B cell (primary cell): ENCODE results near the gene SLC19A1. TPM values are rescaled to one million over a fixed set of nuclear protein-coding genes. Genes with fewer than 3 reads are reported as not detected.

Source experiments
- ATAC-seq: fragments of 200-7000 bp; cut with Tn5 transposase; one replicate; pipeline ENCODE4 v1.10.0; 2021; ENCODE audit warnings: low read depth, mild to moderate bottlenecking, moderate number of reproducible peaks, moderate library complexity
- CTCF ChIA-PET: fragments of 350-600 bp; sonication (Branson Sonifier 250); formaldehyde crosslinking; loops from one replicate; lab custom pipeline; 2021; ENCODE audit warnings: antibody characterized with exemption, inconsistent platforms; lab: Charles Lee
- POLR2A ChIA-PET: fragments of 350-600 bp; sonication (Branson Sonifier 250); formaldehyde crosslinking; loops from one replicate; lab custom pipeline; 2021; ENCODE audit warnings: antibody characterized with exemption; lab: Charles Lee
- DNase-seq: peaks from one replicate; pipeline ENCODE4 v3.0.0; 2013
- H2AFZ ChIP-seq: 2 replicates; pipeline ENCODE4 v1.6.1; 2012; ENCODE audit warnings: mild to moderate bottlenecking, low read depth, low read length; ENCODE audit not compliant: insufficient read depth, poor library complexity, severe bottlenecking
- H3K27ac ChIP-seq, 2 donors: 1 replicate in 1 of 2; 2 replicates in 1 of 2; pipeline ENCODE4 v1.5.1; 2012 to 2013; ENCODE audit warnings: low read length in 2 of 2, mild to moderate bottlenecking in 2 of 2, moderate library complexity in 1 of 2
- H3K27me3 ChIP-seq, 4 experiments: fragments of 200-600 bp in 1 of 4; sonication (generic) in 1 of 4; replicated peaks in 1 of 4; 1 replicate in 2 of 4; 2 replicates in 2 of 4; pipeline versions ENCODE4 v1.6.1 to v1.7.0; 2013 to 2016; ENCODE audit warnings: low read length in 3 of 4, mild to moderate bottlenecking in 2 of 4, mixed read lengths in 1 of 4, moderate library complexity in 1 of 4; ENCODE audit not compliant: insufficient read depth in 4 of 4, control insufficient read depth in 3 of 4; ENCODE audit errors: control extremely low read depth in 1 of 4
- H3K36me3 ChIP-seq, 2 experiments: replicated peaks in 1 of 2; 1 replicate in 1 of 2; 2 replicates in 1 of 2; pipeline versions ENCODE4 v1.6.1 to v1.7.1; 2013; ENCODE audit warnings: low read length in 1 of 2; ENCODE audit not compliant: insufficient read depth in 2 of 2, control insufficient read depth in 1 of 2; ENCODE audit errors: control extremely low read depth in 1 of 2, extremely low read depth in 1 of 2
- H3K4me1 ChIP-seq, 2 donors: fragments of 200-600 bp in 1 of 2; sonication (generic) in 1 of 2; 1 replicate in 1 of 2; 2 replicates in 1 of 2; pipeline versions ENCODE4 v1.5.1 to v1.6.1; 2013 to 2017; ENCODE audit warnings: low read length in 2 of 2; ENCODE audit not compliant: control insufficient read depth in 2 of 2, insufficient read depth in 2 of 2
- H3K4me2 ChIP-seq: replicated peaks from 2 replicates; pipeline ENCODE3; 2012; ENCODE audit warnings: mild to moderate bottlenecking, low read depth, low read length; ENCODE audit not compliant: poor library complexity, severe bottlenecking
- H3K4me3 ChIP-seq, 5 experiments: fragments of 200-600 bp in 1 of 5; sonication (generic) in 1 of 5; 1 replicate in 3 of 5; 2 replicates in 2 of 5; pipeline versions ENCODE4 v1.5.1 to v1.7.0; 2011 to 2016; ENCODE audit warnings: low read length in 4 of 5, mild to moderate bottlenecking in 4 of 5, low read depth in 2 of 5, control low read depth in 1 of 5, moderate library complexity in 1 of 5; ENCODE audit not compliant: insufficient read depth in 1 of 5; ENCODE audit errors: control extremely low read depth in 1 of 5, extremely low read depth in 1 of 5
- H3K79me2 ChIP-seq: fragments of 200-600 bp; sonication (generic); one replicate; pipeline ENCODE4 v1.6.0; 2016; ENCODE audit warnings: low read length; ENCODE audit not compliant: control insufficient read depth, insufficient read depth
- H3K9ac ChIP-seq: fragments of 200-600 bp; sonication (generic); 2 replicates; pipeline ENCODE4 v1.6.1; 2017; ENCODE audit warnings: mild to moderate bottlenecking, low read length, moderate library complexity
- H3K9me3 ChIP-seq, 3 donors: one replicate each; pipeline versions ENCODE4 v1.6.1 to v1.7.1; 2013; ENCODE audit warnings: low read length in 2 of 3; ENCODE audit not compliant: control insufficient read depth in 2 of 3, insufficient read depth in 1 of 3; ENCODE audit errors: control extremely low read depth in 1 of 3
- H4K20me1 ChIP-seq: 2 replicates; pipeline ENCODE4 v1.6.0; 2012; ENCODE audit warnings: mild to moderate bottlenecking, low read length; ENCODE audit not compliant: insufficient read depth, control insufficient read depth, poor library complexity, severe bottlenecking
- H3K27ac Mint-ChIP-seq: one replicate; pipeline ENCODE4 v1.8.0; 2021; ENCODE audit warnings: mixed read lengths
- H3K27me3 Mint-ChIP-seq: one replicate; pipeline ENCODE4 v1.8.0; 2021; ENCODE audit warnings: mixed read lengths
- H3K4me1 Mint-ChIP-seq: one replicate; pipeline ENCODE4 v1.8.0; 2021; ENCODE audit warnings: mixed read lengths
- H3K4me3 Mint-ChIP-seq: one replicate; pipeline ENCODE4 v1.8.0; 2021; ENCODE audit warnings: mixed read lengths
- H3K9me3 Mint-ChIP-seq: one replicate; pipeline ENCODE4 v1.8.0; 2022; ENCODE audit warnings: mixed read lengths; ENCODE audit not compliant: insufficient read depth
- CTCF ChIP-seq: fragments of 200-600 bp; IDR thresholded peaks from one replicate; pipeline ENCODE4 v1.8.0; 2022; ENCODE audit warnings: antibody characterized with exemption, mild to moderate bottlenecking
- EZH2 ChIP-seq: IDR thresholded peaks from 2 replicates; pipeline ENCODE4 v1.6.1; 2012; ENCODE audit warnings: borderline replicate concordance, low read depth, mild to moderate bottlenecking, moderate library complexity, low read length; ENCODE audit not compliant: insufficient read depth, poor library complexity, severe bottlenecking
- WGBS: methylation state at CpG from one replicate; pipeline ENCODE4 v1.1.5; 2013; ENCODE audit warnings: missing lambda C conversion rate; ENCODE audit not compliant: insufficient coverage; 5-methylcytosine and 5-hydroxymethylcytosine counted together
- intact Hi-C: fragments of 100-400 bp; cut with micrococcal nuclease; formaldehyde crosslinking; loops from one replicate; pipeline ENCODE4 v1.10.0; 2022
- polyA plus RNA-seq: library from polyadenylated mRNA; depleted of rRNA; stranded (reverse); fragments of >200 nt; gene quantifications from 2 replicates; pipeline ENCODE4 v1.2.3, GENCODE V29; 2012
- total RNA-seq, 2 donors: library from RNA; stranded (reverse); fragments of 120-200 nt in 1 of 2; gene quantifications; 1 replicate in 1 of 2; 2 replicates in 1 of 2; pipeline versions ENCODE4 v1.2.3 to v1.2.4, GENCODE V29; 2013 to 2022

SLC19A1 gene
- total and polyA plus RNA-seq, 2 donors (not counting 1 experiment from before 2014, with no cell fraction given): 8.7 to 10.1 TPM

GRCh38 chr21:45571641-45572040, 29.4 kb upstream of the SLC19A1 start:
- H3K9me3 Mint-ChIP-seq: no peaks in the 10 kb centered on the region
- WGBS: 87% methylated on average over 15 of the region's 15 CpGs
- Histone ChIP-seq H3K4me3 (no peak overlapping the region), H3K27me3 (peaks cover 0 to 3% (median 0%) of the 10 kb centered on the region in 4 experiments), H3K27ac (no peak overlapping the region), H3K79me2 (no peaks in the 10 kb centered on the region), H4K20me1 (no peaks in the 10 kb centered on the region), H3K36me3 (no peaks in the 10 kb centered on the region), H3K9me3 (no peaks in the 10 kb centered on the region), H2AFZ (no peak overlapping the region), H3K4me1 (no peaks in the 10 kb centered on the region), H3K9ac (no peak overlapping the region), H3K4me2 (no peak overlapping the region)
- ChIA-PET CTCF (interaction anchor here (1.1 kb wide), 1 partner anchor 15 kb away, joined by 3 read pairs; no protein-coding TSS in a partner anchor), POLR2A (no interaction called here)
- intact Hi-C loops: no loop called here
- no peak overlapping the region for H3K4me3 Mint-ChIP-seq
- no peak for DNase-seq
- no peak for ATAC-seq
- H3K4me1 Mint-ChIP-seq: no peaks in the 10 kb centered on the region
- no peak overlapping the region for H3K27ac Mint-ChIP-seq
- peaks cover 17% of the 10 kb centered on the region for H3K27me3 Mint-ChIP-seq
- no peak for TF ChIP-seq EZH2
- no peak for TF ChIP-seq CTCF

GRCh38 chr21:45570826-45571601, 28.8 kb upstream of the SLC19A1 start:
- no peaks in the 10 kb centered on the region for H3K79me2 ChIP-seq
- no peak overlapping the region for H3K4me3 ChIP-seq
- no peaks in the 10 kb centered on the region for H3K9me3 ChIP-seq
- no peak for ATAC-seq
- WGBS: 97% methylated on average over 16 of the region's 20 CpGs
- H3K4me2 ChIP-seq: no peak overlapping the region
- Mint-ChIP-seq H3K27ac (no peak overlapping the region), H3K9me3 (no peaks in the 10 kb centered on the region), H3K4me3 (no peak overlapping the region), H3K4me1 (no peaks in the 10 kb centered on the region), H3K27me3 (peaks cover 12% of the 10 kb centered on the region)
- no peaks in the 10 kb centered on the region for H3K36me3 ChIP-seq
- H3K4me1 ChIP-seq: no peaks in the 10 kb centered on the region
- TF ChIP-seq EZH2: no peak
- no peak for TF ChIP-seq CTCF
- DNase-seq: no peak
- intact Hi-C loops: no loop called here
- POLR2A ChIA-PET: no interaction called here
- H3K27me3 ChIP-seq: peaks cover 0 to 3% (median 0%) of the 10 kb centered on the region in 4 experiments
- no peak overlapping the region for H2AFZ ChIP-seq
- no peak overlapping the region for H3K27ac ChIP-seq
- H4K20me1 ChIP-seq: no peaks in the 10 kb centered on the region
- CTCF ChIA-PET: no interaction called here
- H3K9ac ChIP-seq: no peak overlapping the region
